ENCODE measurements around the gene IFNAR2.

IFNAR2 gene

DNA sequence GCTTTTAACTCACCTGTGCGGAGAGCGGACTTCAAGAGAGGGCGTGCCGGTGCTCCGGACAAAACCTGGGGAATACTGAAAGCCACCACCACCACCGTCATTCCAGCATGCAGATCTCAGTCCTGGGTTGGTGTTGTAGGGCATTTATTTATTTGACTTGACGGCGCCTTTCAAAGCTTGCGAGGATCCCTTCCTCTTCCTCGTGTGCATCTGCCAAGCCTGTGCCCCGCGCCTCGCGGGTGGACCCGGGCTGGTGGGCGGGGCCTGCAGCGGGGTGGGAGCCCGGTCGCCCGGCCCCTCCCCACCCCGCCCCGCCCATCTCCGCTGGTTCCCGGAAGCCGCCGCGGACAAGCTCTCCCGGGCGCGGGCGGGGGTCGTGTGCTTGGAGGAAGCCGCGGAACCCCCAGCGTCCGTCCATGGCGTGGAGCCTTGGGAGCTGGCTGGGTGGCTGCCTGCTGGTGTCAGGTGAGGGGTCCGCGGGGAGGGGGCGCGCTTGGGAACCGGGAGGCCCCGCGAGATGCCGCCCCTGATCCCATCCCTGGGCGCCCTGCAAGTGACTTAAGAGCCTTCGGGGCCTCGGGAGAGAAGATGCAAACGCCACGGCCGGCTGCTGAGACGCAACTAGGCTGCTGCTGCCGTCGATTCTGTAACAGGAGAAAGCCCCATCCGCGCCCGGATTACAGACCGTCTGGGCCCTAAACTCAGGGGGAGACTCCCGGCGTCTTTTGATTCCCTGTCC is 36.5 kb downstream of the IFNAR2 start, which contains the start of gene IL10RB:
IL10RB (plus strand) TSS at position 318 of the 739 bp plus-strand sequence; CDS start at position 417, 99 bp downstream.
- peak within 1 kb of the TSS; percentile 57 to 59 for H3K4me3 ChIP-seq (ENCODE audit: low read depth in 1 of 2, low read length in 2 of 2)
- peak within 1 kb of the TSS; percentile 72 for H3K9ac ChIP-seq (ENCODE audit: low read depth, low read length)
- peaks cover 44% of the 10 kb centered on the region for H3K36me3 ChIP-seq (ENCODE audit: insufficient read depth, low read length)
- H2AFZ ChIP-seq (ENCODE audit: low read depth, low read length), result peak within 1 kb of the TSS; percentile 79
- no peak for TF ChIP-seq EZH2 (IDR thresholded peaks at IDR 0.05; ENCODE audit: borderline replicate concordance, low read depth, low read length, severe bottlenecking)
- TF ChIP-seq, protein P1, sequence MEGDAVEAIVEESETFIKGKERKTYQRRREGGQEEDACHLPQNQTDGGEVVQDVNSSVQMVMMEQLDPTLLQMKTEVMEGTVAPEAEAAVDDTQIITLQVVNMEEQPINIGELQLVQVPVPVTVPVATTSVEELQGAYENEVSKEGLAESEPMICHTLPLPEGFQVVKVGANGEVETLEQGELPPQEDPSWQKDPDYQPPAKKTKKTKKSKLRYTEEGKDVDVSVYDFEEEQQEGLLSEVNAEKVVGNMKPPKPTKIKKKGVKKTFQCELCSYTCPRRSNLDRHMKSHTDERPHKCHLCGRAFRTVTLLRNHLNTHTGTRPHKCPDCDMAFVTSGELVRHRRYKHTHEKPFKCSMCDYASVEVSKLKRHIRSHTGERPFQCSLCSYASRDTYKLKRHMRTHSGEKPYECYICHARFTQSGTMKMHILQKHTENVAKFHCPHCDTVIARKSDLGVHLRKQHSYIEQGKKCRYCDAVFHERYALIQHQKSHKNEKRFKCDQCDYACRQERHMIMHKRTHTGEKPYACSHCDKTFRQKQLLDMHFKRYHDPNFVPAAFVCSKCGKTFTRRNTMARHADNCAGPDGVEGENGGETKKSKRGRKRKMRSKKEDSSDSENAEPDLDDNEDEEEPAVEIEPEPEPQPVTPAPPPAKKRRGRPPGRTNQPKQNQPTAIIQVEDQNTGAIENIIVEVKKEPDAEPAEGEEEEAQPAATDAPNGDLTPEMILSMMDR (IDR thresholded peaks at IDR 0.05; ENCODE audit: borderline replicate concordance, extremely low read depth, low read length, poor library complexity, severe bottlenecking), result no peak
- peak; percentile 79 for DNase-seq
- peaks cover 12% of the 10 kb centered on the region; the same call in 1 of the 2 replicates for H4K20me1 ChIP-seq (ENCODE audit: insufficient read depth, low read length)
- ATAC-seq (ENCODE audit: insufficient read depth, low read depth), result peak; percentile 76
- H3K9me3 ChIP-seq (ENCODE audit: insufficient read depth, low read length, severe bottlenecking), result no peaks in the 10 kb centered on the region
- no peaks in the 10 kb centered on the region for H3K27me3 ChIP-seq (ENCODE audit: insufficient read depth, low read length, poor library complexity)
- H3K79me2 ChIP-seq (ENCODE audit: insufficient read depth, low read length), result peaks cover 46% of the 10 kb centered on the region
- H3K4me1 ChIP-seq (ENCODE audit: insufficient read depth, low read length), result peaks cover 43% of the 10 kb centered on the region
- peak within 1 kb of the TSS; percentile 72 for H3K4me2 ChIP-seq (ENCODE audit: insufficient read depth, low read length)
- peak within 1 kb of the TSS; percentile 79 for H3K27ac ChIP-seq (ENCODE audit: low read length)

DNA sequence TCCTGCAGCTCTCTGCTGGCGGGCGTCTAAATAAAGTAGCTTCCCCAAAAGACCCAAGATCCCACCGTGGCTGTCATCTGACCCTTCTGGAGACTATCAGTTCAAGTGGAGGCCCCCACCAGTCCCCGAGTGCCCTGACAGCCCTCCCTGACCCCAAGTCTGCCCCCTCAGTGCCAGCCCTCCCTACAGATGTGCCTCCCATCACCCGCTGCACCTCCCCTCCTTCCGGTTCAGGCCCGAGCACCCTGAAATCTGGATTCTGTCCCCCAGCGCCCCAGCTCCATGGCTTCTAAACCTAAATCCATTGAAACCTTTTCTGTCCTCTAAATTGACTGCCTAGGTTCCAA is 37.0 kb downstream of the IFNAR2 start:
- H3K27ac ChIP-seq (ENCODE audit: low read length), result peak overlapping the region; percentile 79
- peak overlapping the region; percentile 72 for H3K4me2 ChIP-seq (ENCODE audit: insufficient read depth, low read length)
- ATAC-seq (ENCODE audit: insufficient read depth, low read depth), result peak; percentile 63

DNA sequence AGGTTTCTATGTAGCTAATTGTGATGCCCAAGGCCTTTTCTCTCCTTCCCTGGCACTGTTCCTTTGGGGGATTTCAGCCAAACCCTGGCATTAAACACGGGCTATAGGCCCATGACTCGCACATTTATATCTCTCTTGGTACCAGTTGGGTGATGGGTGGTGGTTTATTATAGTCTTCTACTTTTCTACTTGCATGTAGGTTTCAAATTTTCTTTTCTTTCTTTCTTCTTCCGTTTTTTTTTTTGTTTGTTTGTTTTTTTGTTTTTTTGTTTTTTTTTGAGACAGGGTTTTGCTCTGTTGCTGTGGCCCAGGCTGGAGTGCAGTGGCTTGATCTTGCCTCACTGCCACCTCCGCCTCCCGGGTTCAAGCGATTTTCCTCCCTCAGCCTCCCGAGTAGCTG is 37.5 kb downstream of the IFNAR2 start:
- Histone ChIP-seq H3K4me1 (ENCODE audit: insufficient read depth, low read length) (peaks cover 35% of the 10 kb centered on the region), H2AFZ (ENCODE audit: low read depth, low read length) (peak overlapping the region; percentile 79), H3K9me3 (ENCODE audit: insufficient read depth, low read length, severe bottlenecking) (no peaks in the 10 kb centered on the region), H3K27me3 (ENCODE audit: insufficient read depth, low read length, poor library complexity) (no peaks in the 10 kb centered on the region), H4K20me1 (ENCODE audit: insufficient read depth, low read length) (peaks cover 10% of the 10 kb centered on the region; the same call in 1 of the 2 replicates), H3K27ac (ENCODE audit: low read length) (peak overlapping the region; percentile 79), H3K36me3 (ENCODE audit: insufficient read depth, low read length) (peaks cover 45% of the 10 kb centered on the region), H3K9ac (ENCODE audit: low read depth, low read length) (peak overlapping the region; percentile 72), H3K4me3 (ENCODE audit: low read depth in 1 of 2, low read length in 2 of 2) (peak overlapping the region; percentile 57 to 59), H3K4me2 (ENCODE audit: insufficient read depth, low read length) (peak overlapping the region; percentile 72), H3K79me2 (ENCODE audit: insufficient read depth, low read length) (peaks cover 43% of the 10 kb centered on the region)
- no peak for DNase-seq
- ATAC-seq (ENCODE audit: insufficient read depth, low read depth), result no peak
- TF ChIP-seq EZH2 (IDR thresholded peaks at IDR 0.05; ENCODE audit: borderline replicate concordance, low read depth, low read length, severe bottlenecking), result no peak
- TF ChIP-seq, protein P1 (IDR thresholded peaks at IDR 0.05; ENCODE audit: borderline replicate concordance, extremely low read depth, low read length, poor library complexity, severe bottlenecking), result no peak

More for the DNA sequence above, 37.0 kb downstream of the IFNAR2 start:
- H2AFZ ChIP-seq (ENCODE audit: low read depth, low read length), result peak overlapping the region; percentile 79
- DNase-seq, result peak; percentile 61
- peaks cover 12% of the 10 kb centered on the region; the same call in 1 of the 2 replicates for H4K20me1 ChIP-seq (ENCODE audit: insufficient read depth, low read length)
- H3K27me3 ChIP-seq (ENCODE audit: insufficient read depth, low read length, poor library complexity), result no peaks in the 10 kb centered on the region
- H3K4me3 ChIP-seq (ENCODE audit: low read depth in 1 of 2, low read length in 2 of 2), result peak overlapping the region; percentile 57 to 59
- peak overlapping the region; percentile 72 for H3K9ac ChIP-seq (ENCODE audit: low read depth, low read length)
- peaks cover 46% of the 10 kb centered on the region for H3K79me2 ChIP-seq (ENCODE audit: insufficient read depth, low read length)
- H3K36me3 ChIP-seq (ENCODE audit: insufficient read depth, low read length), result peaks cover 46% of the 10 kb centered on the region
- H3K4me1 ChIP-seq (ENCODE audit: insufficient read depth, low read length), result peaks cover 38% of the 10 kb centered on the region
- TF ChIP-seq, protein P1 (IDR thresholded peaks at IDR 0.05; ENCODE audit: borderline replicate concordance, extremely low read depth, low read length, poor library complexity, severe bottlenecking), result no peak
- TF ChIP-seq EZH2 (IDR thresholded peaks at IDR 0.05; ENCODE audit: borderline replicate concordance, low read depth, low read length, severe bottlenecking), result no peak
- no peaks in the 10 kb centered on the region for H3K9me3 ChIP-seq (ENCODE audit: insufficient read depth, low read length, severe bottlenecking)

Data from DND-41 (cell line).